ENCODE measurements around the gene KLHL41. TPM values are rescaled to one million over a fixed set of nuclear protein-coding genes. Genes with fewer than 3 reads are reported as not detected.

The KLHL41 gene
- 0.11 to 0.21 TPM (median 0.16 TPM) in 5 replicates for total RNA-seq (2022; extraction: Qiagen RNA extraction)

GRCh38 chr2:169509298-169509885 lies at the start of gene KLHL41:
TSS of gene KLHL41 (plus strand) at chr2:169509702. CDS start at chr2:169509779, 77 bp downstream.

GRCh38 chr2:169479257-169480078 lies 30.0 kb upstream of the KLHL41 start, which contains the start of gene BBS5:
TSS of gene BBS5 (plus strand) at chr2:169479494. CDS start at chr2:169479554, 60 bp downstream.

GRCh38 chr2:169573160-169573973 lies 63.9 kb downstream of the KLHL41 start, which contains the start of gene FASTKD1:
TSS of gene FASTKD1 (minus strand) at chr2:169573865. CDS start at chr2:169572029, 1,836 bp downstream.

Other genes with a start within 250 kb of the KLHL41 start
- gene LRP2, start 147.2 kb upstream of the KLHL41 start, total RNA-seq (2022; extraction: Qiagen RNA extraction) = under 0.01 to 0.07 TPM (median 0.02 TPM) in 3 of 5 replicates, not detected in the others
- gene BBS5, start 30.2 kb upstream of the KLHL41 start, total RNA-seq (2022; extraction: Qiagen RNA extraction) = 4.4 to 5.8 TPM (median 5.0 TPM) in 5 replicates
- gene FASTKD1, start 64.2 kb downstream of the KLHL41 start, total RNA-seq (2022; extraction: Qiagen RNA extraction) = 20.3 to 24.1 TPM (median 23.6 TPM) in 5 replicates
- gene PPIG, start 74.6 kb downstream of the KLHL41 start, total RNA-seq (2022; extraction: Qiagen RNA extraction) = 34.4 to 48.4 TPM (median 44.7 TPM) in 5 replicates
- 0.22 to 0.77 TPM (median 0.40 TPM) in 5 replicates for gene CFAP210, start 184.7 kb downstream of the KLHL41 start, total RNA-seq (2022; extraction: Qiagen RNA extraction)
- 1.7 to 3.8 TPM (median 2.6 TPM) in 5 replicates for gene PHOSPHO2, start 184.8 kb downstream of the KLHL41 start, total RNA-seq (2022; extraction: Qiagen RNA extraction)
- gene KLHL23, start 224.1 kb downstream of the KLHL41 start, total RNA-seq (2022; extraction: Qiagen RNA extraction) = 6.6 to 10.0 TPM (median 8.2 TPM) in 5 replicates